ENCODE data around the gene PGBD5.

PGBD5 gene

GRCh38 chr1:230345139-230345885, 80.8 kb downstream of the PGBD5 start:
- DNase-seq: no peak

- DNase-seq: no peak
These were observed 83.4 kb downstream of the PGBD5 start for GRCh38 chr1:230342699-230343098.

GRCh38 chr1:230342019-230342418, 84.1 kb downstream of the PGBD5 start:
- DNase-seq: no peak

GRCh38 chr1:230341162-230341546, 85.0 kb downstream of the PGBD5 start:
- DNase-seq: no peak

GRCh38 chr1:230340526-230341161, 85.5 kb downstream of the PGBD5 start:
- no peak for DNase-seq

GRCh38 chr1:230339033-230339432, 87.1 kb downstream of the PGBD5 start:
- no peak for DNase-seq

GRCh38 chr1:230337266-230337665, 88.9 kb downstream of the PGBD5 start:
- DNase-seq: no peak

- no peak for DNase-seq
These were observed 90.1 kb downstream of the PGBD5 start for GRCh38 chr1:230335861-230336522.

- no peak for DNase-seq
These were observed 91.7 kb downstream of the PGBD5 start for GRCh38 chr1:230334447-230334837.

GRCh38 chr1:230333590-230334446, 92.3 kb downstream of the PGBD5 start:
- DNase-seq: no peak

GRCh38 chr1:230332575-230333066, 93.5 kb downstream of the PGBD5 start:
- no peak for DNase-seq

- no peak for DNase-seq
These were observed 94.1 kb downstream of the PGBD5 start for GRCh38 chr1:230332061-230332460.

- no peak for DNase-seq
These were observed 96.0 kb downstream of the PGBD5 start for GRCh38 chr1:230330157-230330556.

- no peak for DNase-seq
These were observed 97.7 kb downstream of the PGBD5 start for GRCh38 chr1:230328342-230329015.

GRCh38 chr1:230327892-230328284, 98.2 kb downstream of the PGBD5 start:
- DNase-seq: no peak

GRCh38 chr1:230326971-230327891, 98.9 kb downstream of the PGBD5 start:
- DNase-seq: no peak

- DNase-seq: no peak
These were observed 102.4 kb downstream of the PGBD5 start for GRCh38 chr1:230323686-230324085.

- DNase-seq: no peak
These were observed 103.1 kb downstream of the PGBD5 start for GRCh38 chr1:230322967-230323547.

GRCh38 chr1:230322421-230322756, 103.7 kb downstream of the PGBD5 start:
- no peak for DNase-seq

GRCh38 chr1:230321741-230322420, 104.3 kb downstream of the PGBD5 start:
- DNase-seq: no peak

Data from activated T-cell treated with anti-CD3 and anti-CD28 coated beads for 4 hours (primary cell).